ENCODE data around the gene PRKCH.

DNA sequence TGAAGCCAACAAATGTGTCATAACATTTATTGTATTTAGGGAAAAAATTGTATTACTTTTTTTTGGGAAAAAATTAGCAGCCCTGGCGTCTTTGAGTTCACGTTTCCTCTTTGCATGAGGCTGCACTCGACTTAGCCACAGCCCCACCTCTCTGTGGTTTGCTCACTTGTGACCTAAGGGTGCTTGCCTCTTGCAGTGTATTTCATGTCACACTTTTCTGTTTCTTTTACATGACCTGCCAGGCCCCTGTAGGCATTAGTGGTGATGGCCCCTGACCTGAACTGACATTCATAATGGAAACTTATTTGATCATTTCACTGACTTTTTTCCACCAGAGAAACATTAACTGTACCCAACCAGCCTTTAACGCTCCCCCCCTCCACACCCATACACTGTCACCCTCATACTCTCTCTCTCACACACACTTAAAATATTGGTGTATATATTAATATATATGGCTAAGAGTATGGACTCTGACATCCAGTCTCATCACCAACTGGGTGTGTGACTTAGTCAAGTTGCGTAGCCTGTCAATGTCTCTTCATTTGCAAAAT, 122.9 kb downstream of the PRKCH start:
- TF ChIP-seq EZH2 (IDR thresholded peaks at IDR 0.05; ENCODE audit: insufficient read depth, poor library complexity, severe bottlenecking), result no peak
- no peak for TF ChIP-seq EZH2phosphoT487 (IDR thresholded peaks at IDR 0.05; ENCODE audit: insufficient read depth, low read depth)

All from GM23248 (cell line).